Keratinocyte (primary cell): ENCODE data around the gene TBL1Y. TPM values are rescaled to one million over a fixed set of nuclear protein-coding genes. Genes with fewer than 3 reads are reported as not detected.

Source experiments
- DNase-seq: peaks from one replicate; pipeline ENCODE4 v3.0.0-alpha.2; 2011; ENCODE audit warnings: low read depth, missing footprints, low spot score
- FAIRE-seq: peaks from 2 replicates; lab custom pipeline; 2011; peaks lifted over from hg19 to GRCh38; lab: Jason Lieb, UNC
- H2AFZ ChIP-seq: 2 replicates; pipeline ENCODE4 v1.6.0; 2012; ENCODE audit warnings: low read length, control low read depth, inconsistent platforms; ENCODE audit not compliant: control insufficient read depth
- H3K27ac ChIP-seq: 2 replicates; pipeline ENCODE4 v1.5.1; 2011; ENCODE audit warnings: low read length; ENCODE audit not compliant: control insufficient read depth, insufficient read depth
- H3K27me3 ChIP-seq: 3 replicates; pipeline ENCODE4 v1.6.0; 2011; ENCODE audit warnings: low read length; ENCODE audit not compliant: control insufficient read depth, insufficient read depth; ENCODE audit errors: extremely low read depth
- H3K36me3 ChIP-seq, 2 experiments: 2 replicates in 1 of 2; 3 replicates in 1 of 2; pipeline ENCODE4 v1.5.1; 2011; ENCODE audit warnings: low read length in 2 of 2, mild to moderate bottlenecking in 1 of 2; ENCODE audit not compliant: control insufficient read depth in 2 of 2, insufficient read depth in 2 of 2; ENCODE audit errors: extremely low read depth in 1 of 2
- H3K4me1 ChIP-seq: 3 replicates; pipeline ENCODE4 v1.5.1; 2011; ENCODE audit warnings: low read length; ENCODE audit not compliant: control insufficient read depth, insufficient read depth; ENCODE audit errors: extremely low read depth
- H3K4me2 ChIP-seq: 3 replicates; pipeline ENCODE4 v1.6.0; 2011; ENCODE audit warnings: low read depth, low read length; ENCODE audit not compliant: control insufficient read depth, insufficient read depth; ENCODE audit errors: extremely low read depth
- H3K4me3 ChIP-seq, 3 experiments: fragments of 200-600 bp in 1 of 3; sonication (generic) in 1 of 3; 2 replicates in 2 of 3; 3 replicates in 1 of 3; pipeline ENCODE4 v1.5.1; 2011 to 2016; ENCODE audit warnings: low read length in 3 of 3, mild to moderate bottlenecking in 3 of 3, control low read depth in 2 of 3, inconsistent platforms in 1 of 3, low read depth in 1 of 3, mixed read lengths in 1 of 3, mixed run types in 1 of 3, moderate library complexity in 1 of 3; ENCODE audit not compliant: control insufficient read depth in 2 of 3, insufficient read depth in 2 of 3; ENCODE audit errors: extremely low read depth in 1 of 3
- H3K79me2 ChIP-seq: 2 replicates; pipeline ENCODE4 v1.6.0; 2012; ENCODE audit warnings: low read length; ENCODE audit not compliant: control insufficient read depth, insufficient read depth
- H3K9ac ChIP-seq: 3 replicates; pipeline ENCODE4 v1.6.0; 2011; ENCODE audit warnings: low read length; ENCODE audit not compliant: control insufficient read depth, insufficient read depth; ENCODE audit errors: extremely low read depth
- H3K9me1 ChIP-seq: 3 replicates; pipeline ENCODE4 v1.6.0; 2011; ENCODE audit warnings: low read length; ENCODE audit not compliant: control insufficient read depth, insufficient read depth; ENCODE audit errors: extremely low read depth
- H3K9me3 ChIP-seq: 2 replicates; pipeline ENCODE4 v1.5.1; 2012; ENCODE audit warnings: low read depth, low read length; ENCODE audit not compliant: control insufficient read depth
- H4K20me1 ChIP-seq: 3 replicates; pipeline ENCODE4 v1.6.0; 2011; ENCODE audit warnings: low read length; ENCODE audit not compliant: control insufficient read depth, insufficient read depth; ENCODE audit errors: extremely low read depth
- EZH2 ChIP-seq: IDR thresholded peaks from one replicate; pipeline ENCODE4 v1.6.1; 2012; ENCODE audit warnings: inconsistent platforms, mild to moderate bottlenecking, low read length, moderate library complexity
- dilution Hi-C: fragments of 300-500 bp; cut with MboI; formaldehyde crosslinking; loops from one replicate; pipeline ENCODE4 v1.7.0; 2020; ENCODE audit warnings: low sequenced_read_pairs; ENCODE audit not compliant: extremely low pct_ligation_motif_present
- polyA plus RNA-seq, 5 experiments: library from polyadenylated mRNA; depleted of rRNA in 3 of 5; stranded (reverse) in 3 of 5; stranded (forward) in 1 of 5; unstranded in 1 of 5; fragments of >200 nt; gene quantifications; 1 replicate in 1 of 5; 2 replicates in 3 of 5; 3 replicates in 1 of 5; pipeline versions ENCODE4 v1.2.1 to v1.2.3, GENCODE V29; 2011 to 2012; ENCODE audit warnings: missing spikeins in 2 of 5, low read depth in 1 of 5, low replicate concordance in 1 of 5
- TF ChIP-seq, protein P1 (sequence below), 3 experiments: IDR thresholded peaks in 1 of 3; conservative IDR thresholded peaks in 1 of 3; optimal IDR thresholded peaks in 1 of 3; 2 replicates in 2 of 3; 3 replicates in 1 of 3; pipeline versions ENCODE3 to v1.5.1; 2011; ENCODE audit warnings: low read length in 3 of 3, mild to moderate bottlenecking in 3 of 3, moderate library complexity in 2 of 3, control low read depth in 1 of 3, inconsistent platforms in 1 of 3; ENCODE audit not compliant: insufficient read depth in 2 of 3; ENCODE audit errors: extremely low read depth in 1 of 3

TBL1Y gene
- polyA plus RNA-seq, 1 donor (not counting 4 experiments of a cell fraction or from before 2014, with no cell fraction given): not detected

DNA sequence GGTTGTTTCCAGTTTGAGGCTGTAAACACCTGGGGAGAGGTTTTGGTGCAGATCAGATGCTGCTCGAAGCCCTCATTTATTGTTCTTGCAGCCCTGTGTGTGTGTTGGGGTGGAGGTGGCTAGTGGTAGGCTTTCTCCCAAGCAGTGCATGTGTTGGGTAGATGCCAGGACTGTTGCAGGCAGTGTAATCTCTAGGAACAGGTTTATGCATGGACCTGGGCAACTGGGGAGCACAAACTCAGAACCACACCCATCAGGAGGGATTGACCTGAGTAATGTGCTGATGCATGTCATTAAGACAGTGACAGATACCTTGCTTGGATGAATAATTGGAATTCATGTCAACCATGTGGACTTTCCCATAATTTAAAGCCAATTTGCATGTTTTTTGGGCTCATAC is 77.3 kb downstream of the TBL1Y start:
- Histone ChIP-seq H3K4me1 (no peaks in the 10 kb centered on the region), H3K27me3 (no peaks in the 10 kb centered on the region), H3K79me2 (no peaks in the 10 kb centered on the region), H3K9me1 (no peaks in the 10 kb centered on the region), H3K36me3 (no peaks in the 10 kb centered on the region), H4K20me1 (no peaks in the 10 kb centered on the region), H3K9ac (no peak overlapping the region), H3K4me3 (no peak overlapping the region), H3K27ac (no peak overlapping the region), H3K4me2 (no peak overlapping the region), H3K9me3 (no peaks in the 10 kb centered on the region), H2AFZ (no peak overlapping the region)
- dilution Hi-C loops: no loop called here
- no peak for DNase-seq
- TF ChIP-seq, protein P1, sequence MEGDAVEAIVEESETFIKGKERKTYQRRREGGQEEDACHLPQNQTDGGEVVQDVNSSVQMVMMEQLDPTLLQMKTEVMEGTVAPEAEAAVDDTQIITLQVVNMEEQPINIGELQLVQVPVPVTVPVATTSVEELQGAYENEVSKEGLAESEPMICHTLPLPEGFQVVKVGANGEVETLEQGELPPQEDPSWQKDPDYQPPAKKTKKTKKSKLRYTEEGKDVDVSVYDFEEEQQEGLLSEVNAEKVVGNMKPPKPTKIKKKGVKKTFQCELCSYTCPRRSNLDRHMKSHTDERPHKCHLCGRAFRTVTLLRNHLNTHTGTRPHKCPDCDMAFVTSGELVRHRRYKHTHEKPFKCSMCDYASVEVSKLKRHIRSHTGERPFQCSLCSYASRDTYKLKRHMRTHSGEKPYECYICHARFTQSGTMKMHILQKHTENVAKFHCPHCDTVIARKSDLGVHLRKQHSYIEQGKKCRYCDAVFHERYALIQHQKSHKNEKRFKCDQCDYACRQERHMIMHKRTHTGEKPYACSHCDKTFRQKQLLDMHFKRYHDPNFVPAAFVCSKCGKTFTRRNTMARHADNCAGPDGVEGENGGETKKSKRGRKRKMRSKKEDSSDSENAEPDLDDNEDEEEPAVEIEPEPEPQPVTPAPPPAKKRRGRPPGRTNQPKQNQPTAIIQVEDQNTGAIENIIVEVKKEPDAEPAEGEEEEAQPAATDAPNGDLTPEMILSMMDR (optimal IDR thresholded peaks at IDR 0.05 in 1 of 3, IDR thresholded peaks at IDR 0.05 in 1 of 3, conservative IDR thresholded peaks at IDR 0.05 in 1 of 3; ENCODE audit: extremely low read depth in 1 of 3, insufficient read depth in 2 of 3, low read length in 3 of 3): no peak
- TF ChIP-seq EZH2: no peak
- FAIRE-seq: no peak

- no peak for FAIRE-seq
- H3K79me2 ChIP-seq: no peaks in the 10 kb centered on the region
- no peak overlapping the region for H3K27ac ChIP-seq
- dilution Hi-C loops: no loop called here
- DNase-seq: no peak
- H3K9me1 ChIP-seq: no peaks in the 10 kb centered on the region
- H3K27me3 ChIP-seq: no peaks in the 10 kb centered on the region
- no peaks in the 10 kb centered on the region for H3K4me1 ChIP-seq
- no peak overlapping the region for H3K9ac ChIP-seq
- H3K4me2 ChIP-seq: no peak overlapping the region
- no peak for TF ChIP-seq EZH2
- TF ChIP-seq, protein P1 (optimal IDR thresholded peaks at IDR 0.05 in 1 of 3, IDR thresholded peaks at IDR 0.05 in 1 of 3, conservative IDR thresholded peaks at IDR 0.05 in 1 of 3; ENCODE audit: extremely low read depth in 1 of 3, insufficient read depth in 2 of 3, low read length in 3 of 3): no peak
- H4K20me1 ChIP-seq: no peaks in the 10 kb centered on the region
- no peaks in the 10 kb centered on the region for H3K9me3 ChIP-seq
- no peaks in the 10 kb centered on the region for H3K36me3 ChIP-seq
- no peak overlapping the region for H2AFZ ChIP-seq
- no peak overlapping the region for H3K4me3 ChIP-seq
Measured at GRCh38 chrY:6989886-6990620, 79.6 kb downstream of the TBL1Y start.
